Measurements from ENCODE around the gene CAMK1D.
"Not testable (repeated sequence)": the region's sequence is repeated elsewhere in the genome, so short reads cannot be mapped to it uniquely, and the experiment has no call there.

The CAMK1D gene

GRCh38 chr10:12723220-12723619 is 373.9 kb downstream of the CAMK1D start:
- DNase-seq (ENCODE audit: low read depth in 2 of 2), result no peak

GRCh38 chr10:12724807-12725579 is 375.6 kb downstream of the CAMK1D start:
- DNase-seq (ENCODE audit: low read depth in 2 of 2), result no peak

DNA sequence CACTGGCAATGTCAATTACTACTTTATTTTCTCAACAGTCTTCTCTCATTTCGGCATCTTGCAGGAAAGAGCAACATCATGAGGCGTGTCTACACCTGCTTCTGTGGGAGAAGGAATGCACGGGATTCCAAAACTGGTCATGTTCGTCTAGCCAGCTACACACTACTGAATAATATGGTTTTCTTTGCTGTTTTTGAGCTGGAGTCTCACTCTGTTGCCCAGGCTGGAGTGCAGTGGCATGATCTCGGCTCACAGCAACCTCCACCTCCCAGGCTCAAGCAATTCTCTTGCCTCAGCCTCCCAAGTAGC is 376.2 kb downstream of the CAMK1D start:
- DNase-seq (ENCODE audit: low read depth in 2 of 2), result not testable (repeated sequence)

GRCh38 chr10:12726971-12727831 is 377.9 kb downstream of the CAMK1D start:
- no peak for DNase-seq (ENCODE audit: low read depth in 2 of 2)

DNA sequence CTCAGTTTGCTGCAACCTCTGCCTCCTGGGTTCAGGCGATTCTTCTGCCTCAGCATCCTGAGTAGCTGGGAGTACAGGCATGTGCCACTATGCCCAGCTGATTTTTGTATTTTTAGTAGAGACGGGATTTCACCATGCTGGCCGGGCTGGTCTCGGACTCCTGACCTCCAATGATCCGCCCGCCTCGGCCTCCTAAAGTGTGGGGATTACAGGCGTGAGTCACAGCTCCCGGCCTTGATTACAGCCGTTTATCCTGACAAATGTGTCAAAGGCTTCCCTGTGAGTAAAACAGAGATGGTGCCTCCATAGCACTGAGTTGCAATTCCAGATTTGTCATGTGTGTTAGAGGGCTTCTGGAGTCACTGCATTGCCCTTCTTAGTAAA is 378.5 kb downstream of the CAMK1D start:
- DNase-seq (ENCODE audit: low read depth in 2 of 2), result no peak

DNA sequence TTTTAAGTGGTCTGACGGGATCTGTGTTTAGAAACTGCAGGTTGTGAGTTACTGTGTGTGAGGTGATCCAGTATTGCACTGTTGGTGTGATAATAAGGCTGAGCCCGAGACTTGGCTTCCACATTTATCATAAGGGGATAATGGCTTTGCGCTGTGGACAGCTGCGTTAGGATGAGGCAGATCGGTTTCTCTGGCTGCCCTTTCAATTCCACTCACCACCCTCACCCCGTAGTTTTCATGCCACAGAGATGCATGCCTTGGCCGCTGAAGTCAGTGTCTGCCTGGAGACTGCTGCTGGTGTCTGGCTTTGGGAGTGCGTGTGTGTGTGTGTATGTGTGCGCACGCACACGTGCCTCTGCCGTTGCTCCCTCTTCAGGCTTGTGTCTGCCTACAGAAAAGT is 379.1 kb downstream of the CAMK1D start:
- no peak for DNase-seq (ENCODE audit: low read depth in 2 of 2)

DNA sequence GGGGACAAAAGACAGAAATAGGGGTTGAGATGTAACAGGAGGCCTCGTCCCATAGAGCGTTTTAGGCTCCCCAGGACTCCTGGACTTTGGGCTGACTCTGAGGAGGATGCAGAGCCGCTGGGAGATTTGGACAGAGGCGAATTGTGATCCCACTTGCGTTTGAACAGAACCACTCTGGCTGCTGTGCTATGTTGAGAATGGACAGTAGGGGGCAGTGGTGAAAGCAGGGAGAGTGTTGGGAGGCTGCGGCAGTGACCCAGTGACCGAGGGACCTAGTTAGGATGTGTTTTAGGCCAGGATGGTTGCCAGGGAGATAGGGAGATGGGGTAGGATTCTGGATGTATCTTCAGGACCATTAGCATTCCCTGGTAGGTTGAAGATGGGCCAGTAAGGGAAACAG is 380.5 kb downstream of the CAMK1D start:
- no peak for DNase-seq (ENCODE audit: low read depth in 2 of 2)

- DNase-seq (ENCODE audit: low read depth in 2 of 2), result no peak
Measured at GRCh38 chr10:12730809-12731519, 381.6 kb downstream of the CAMK1D start.

DNA sequence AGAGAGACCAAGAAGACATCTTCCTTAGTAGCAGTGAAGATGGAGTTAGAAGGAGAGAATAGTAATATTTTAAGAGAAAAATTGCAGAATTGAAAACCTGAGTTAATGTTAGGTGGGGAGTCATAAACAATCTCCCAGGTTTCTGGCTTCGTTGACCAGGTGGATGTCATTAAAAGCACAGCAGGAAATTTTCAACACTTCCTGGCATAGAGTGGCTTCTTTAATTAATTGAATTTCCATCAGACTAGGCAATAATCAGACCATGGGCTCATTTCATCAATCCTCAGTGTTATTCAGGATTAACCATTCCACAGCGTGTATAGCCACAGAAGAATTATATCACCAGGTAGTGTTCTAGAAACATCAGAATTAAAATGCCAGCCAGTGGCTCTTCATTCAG is 383.9 kb downstream of the CAMK1D start:
- no peak for DNase-seq (ENCODE audit: low read depth in 2 of 2)

GRCh38 chr10:12735843-12736462 is 386.6 kb downstream of the CAMK1D start:
- DNase-seq (ENCODE audit: low read depth in 2 of 2), result no peak

GRCh38 chr10:12740813-12741212 is 391.5 kb downstream of the CAMK1D start:
- DNase-seq (ENCODE audit: low read depth in 2 of 2), result no peak

DNA sequence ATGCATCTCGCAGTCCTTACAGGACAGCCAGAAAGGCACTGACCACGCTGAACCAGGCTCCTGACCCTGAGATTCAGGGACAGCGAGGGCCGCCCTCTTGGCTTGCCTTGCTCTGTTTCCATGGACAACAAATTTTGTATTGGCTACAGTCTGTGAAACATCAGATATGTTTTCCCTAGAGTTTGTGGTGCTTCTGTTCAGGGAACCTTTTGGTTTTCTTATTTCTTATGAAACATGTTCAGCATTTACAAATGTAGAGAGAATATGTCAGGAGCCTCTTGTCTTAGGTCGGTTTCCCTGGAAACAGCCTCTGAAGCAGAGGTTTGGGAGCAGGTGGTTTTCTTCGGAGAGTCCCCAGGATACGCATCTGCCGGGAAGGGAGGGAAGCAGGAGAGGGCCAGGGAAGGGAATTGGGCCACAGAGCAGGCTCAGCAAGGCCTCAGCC is 392.0 kb downstream of the CAMK1D start:
- DNase-seq (ENCODE audit: low read depth in 2 of 2), result no peak

DNA sequence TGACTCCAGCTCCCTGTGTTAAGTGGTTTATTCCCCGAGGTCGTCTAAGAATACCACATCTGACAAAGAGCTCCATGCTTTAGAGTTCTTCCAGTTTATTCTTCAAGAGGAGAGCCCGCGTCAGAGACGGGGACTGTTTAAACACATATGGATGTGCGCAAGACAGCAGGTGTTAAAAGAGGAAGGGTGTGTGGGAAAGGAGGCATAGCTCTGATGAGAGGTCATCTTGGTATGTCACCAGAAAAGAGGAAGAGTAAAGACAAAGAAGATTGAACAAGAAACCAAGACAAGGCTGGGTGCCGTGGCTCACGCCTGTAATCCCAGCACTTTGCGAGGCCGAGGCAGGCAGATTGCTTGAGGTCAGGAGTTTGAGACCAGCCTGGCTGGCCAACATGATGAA is 393.4 kb downstream of the CAMK1D start:
- DNase-seq (ENCODE audit: low read depth in 2 of 2), result no peak

DNA sequence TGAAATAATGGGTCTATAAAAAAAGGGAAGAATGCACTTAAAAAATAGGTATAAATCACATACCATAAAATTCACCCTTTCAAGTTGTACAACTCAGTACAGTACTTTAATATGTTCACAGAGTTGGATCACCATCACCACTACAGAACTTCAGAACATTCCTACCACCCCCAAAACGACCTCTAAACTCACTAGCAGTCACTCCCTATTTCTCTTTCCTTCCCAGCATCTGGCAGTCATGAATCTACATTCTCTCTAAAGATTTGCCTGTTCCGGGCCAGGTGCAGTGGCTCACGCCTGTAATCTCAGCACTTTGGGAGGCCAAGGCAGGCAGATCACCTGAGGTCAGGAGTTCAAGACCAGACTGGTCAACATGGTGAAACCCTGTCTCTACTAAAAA is 394.1 kb downstream of the CAMK1D start:
- not testable (repeated sequence) for DNase-seq (ENCODE audit: low read depth in 2 of 2)

DNA sequence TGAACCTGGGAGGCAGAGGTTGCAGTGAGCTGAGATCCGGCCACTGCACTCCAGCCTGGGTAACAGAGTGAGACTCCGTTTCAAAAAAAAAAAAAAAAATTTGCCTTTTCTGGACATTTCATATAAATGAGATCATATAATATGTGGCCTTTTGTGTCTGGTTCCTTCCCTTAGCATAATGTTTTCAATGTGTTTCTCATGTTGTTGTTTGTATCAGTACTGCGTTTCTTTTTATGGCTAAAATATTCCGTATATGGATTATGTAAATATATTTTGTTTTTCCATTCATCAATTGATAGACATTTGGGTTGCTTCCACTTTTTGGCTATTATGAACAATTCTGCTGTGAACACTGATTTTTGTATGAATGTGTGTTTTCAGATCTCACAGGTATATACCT is 394.6 kb downstream of the CAMK1D start:
- DNase-seq (ENCODE audit: low read depth in 2 of 2), result no peak

GRCh38 chr10:12748186-12748585 is 398.8 kb downstream of the CAMK1D start:
- no peak for DNase-seq (ENCODE audit: low read depth in 2 of 2)

GRCh38 chr10:12749760-12750478 is 400.6 kb downstream of the CAMK1D start:
- DNase-seq (ENCODE audit: low read depth in 2 of 2), result no peak

GRCh38 chr10:12750526-12751201 is 401.3 kb downstream of the CAMK1D start:
- no peak for DNase-seq (ENCODE audit: low read depth in 2 of 2)

DNA sequence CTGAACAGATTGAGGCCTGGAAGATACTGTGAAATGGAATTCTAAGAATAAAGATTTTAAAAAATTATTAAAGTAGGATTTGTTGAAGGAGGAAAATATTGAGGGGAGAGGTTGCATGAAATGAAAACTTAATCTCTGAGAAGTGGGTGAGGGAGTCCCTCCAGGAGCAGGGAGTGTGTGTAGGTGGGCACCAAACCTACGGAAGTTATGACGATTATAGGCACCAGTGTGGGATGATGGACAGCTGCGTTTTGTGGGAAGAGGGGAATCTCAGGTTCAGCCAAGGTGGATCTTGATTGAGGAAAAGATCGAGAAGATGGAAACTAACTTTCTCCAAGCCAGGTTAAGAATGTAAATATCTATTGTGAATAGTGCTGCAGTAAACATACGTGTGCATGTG is 405.7 kb downstream of the CAMK1D start:
- DNase-seq (ENCODE audit: low read depth in 2 of 2), result no peak

DNA sequence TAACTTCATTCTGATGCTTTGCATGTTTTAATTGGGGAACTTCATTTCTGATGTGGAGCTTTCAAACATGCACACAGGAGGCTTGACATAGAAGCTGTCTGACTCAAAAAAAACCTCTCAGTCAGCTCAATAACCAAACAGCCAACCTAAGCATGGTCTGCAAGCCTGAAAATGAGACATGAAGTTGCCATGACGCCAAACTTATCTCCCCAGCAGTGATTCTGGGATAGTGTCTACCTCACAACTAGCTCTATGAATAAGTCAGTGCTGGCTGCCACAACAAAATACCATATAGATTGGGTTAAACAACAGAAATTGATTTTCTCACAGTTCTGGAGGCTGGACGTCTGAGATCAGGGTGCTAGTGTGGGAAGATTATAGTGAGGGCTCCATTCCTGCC is 408.0 kb downstream of the CAMK1D start:
- no peak for DNase-seq (ENCODE audit: low read depth in 2 of 2)

- no peak for DNase-seq (ENCODE audit: low read depth in 2 of 2)
Measured at GRCh38 chr10:12758271-12758670, 408.9 kb downstream of the CAMK1D start.
